ENCODE results near the gene EIF3M. TPM values are rescaled to one million over a fixed set of nuclear protein-coding genes. Genes with fewer than 3 reads are reported as not detected.

Gene EIF3M
- polyA plus RNA-seq, 3 donors = 248 to 316 (median 315) TPM

GRCh38 chr11:32576456-32576855, 7.2 kb upstream of the EIF3M start:
- Histone ChIP-seq H3K4me3 (replicated peaks in 1 of 3; ENCODE audit: low read depth in 2 of 3, low read length in 3 of 3) (no peak overlapping the region), H3K27me3 (ENCODE audit: control insufficient read depth in 2 of 2, insufficient read depth in 2 of 2, low read length in 2 of 2) (no peaks in the 10 kb centered on the region), H4K20me1 (ENCODE audit: insufficient read depth, low read length) (no peaks in the 10 kb centered on the region), H3K9me3 (replicated peaks in 1 of 2; ENCODE audit: control insufficient read depth in 1 of 2, insufficient read depth in 1 of 2, low read length in 2 of 2) (no peaks in the 10 kb centered on the region), H3K4me2 (replicated peaks; ENCODE audit: extremely low read depth, low read length, poor library complexity, severe bottlenecking) (no peak overlapping the region), H3K27ac (ENCODE audit: low read depth in 1 of 2, low read length in 2 of 2) (no peak overlapping the region), H3K9ac (ENCODE audit: insufficient read depth, low read length, poor library complexity, severe bottlenecking) (no peak overlapping the region), H3K36me3 (replicated peaks in 1 of 2; ENCODE audit: control insufficient read depth in 1 of 2, insufficient read depth in 2 of 2, low read length in 2 of 2) (no peaks in the 10 kb centered on the region), H3K4me1 (ENCODE audit: control insufficient read depth in 1 of 2, insufficient read depth in 2 of 2, low read length in 2 of 2) (no peaks in the 10 kb centered on the region), H3K79me2 (ENCODE audit: insufficient read depth, low read length) (no peaks in the 10 kb centered on the region), H2AFZ (ENCODE audit: insufficient read depth, low read depth, low read length, poor library complexity, severe bottlenecking) (no peak overlapping the region)
- TF ChIP-seq CTCF (IDR thresholded peaks at IDR 0.05) = no peak
- DNase-seq = no peak
- Mint-ChIP-seq H3K27me3 (ENCODE audit: low read depth in 3 of 3) (peaks cover 2 to 9% (median 6%) of the 10 kb centered on the region in 3 donors), H3K4me3 (no peak overlapping the region), H3K27ac (no peak overlapping the region), H3K9me3 (peaks cover 0 to 2% (median 0%) of the 10 kb centered on the region in 7 donors), H3K4me1 (peaks cover 5% of the 10 kb centered on the region), H3K36me3 (no peaks in the 10 kb centered on the region)
- intact Hi-C loops (cut with micrococcal nuclease) = no loop called here
- WGBS (ENCODE audit: insufficient coverage) = no CpG with 5 or more reads among the region's 1 CpG

GRCh38 chr11:32580967-32581366, 2.7 kb upstream of the EIF3M start:
- Histone ChIP-seq H3K4me1 (ENCODE audit: control insufficient read depth in 1 of 2, insufficient read depth in 2 of 2, low read length in 2 of 2) (peaks cover 14 to 21% of the 10 kb centered on the region in 2 donors), H3K9ac (ENCODE audit: insufficient read depth, low read length, poor library complexity, severe bottlenecking) (no peak overlapping the region), H3K4me3 (replicated peaks in 1 of 3; ENCODE audit: low read depth in 2 of 3, low read length in 3 of 3) (no peak overlapping the region), H3K27ac (ENCODE audit: low read depth in 1 of 2, low read length in 2 of 2) (no peak overlapping the region), H3K79me2 (ENCODE audit: insufficient read depth, low read length) (peaks cover 29% of the 10 kb centered on the region), H3K36me3 (replicated peaks in 1 of 2; ENCODE audit: control insufficient read depth in 1 of 2, insufficient read depth in 2 of 2, low read length in 2 of 2) (no peaks in the 10 kb centered on the region), H2AFZ (ENCODE audit: insufficient read depth, low read depth, low read length, poor library complexity, severe bottlenecking) (no peak overlapping the region), H3K4me2 (replicated peaks; ENCODE audit: extremely low read depth, low read length, poor library complexity, severe bottlenecking) (no peak overlapping the region), H3K9me3 (replicated peaks in 1 of 2; ENCODE audit: control insufficient read depth in 1 of 2, insufficient read depth in 1 of 2, low read length in 2 of 2) (no peaks in the 10 kb centered on the region), H3K27me3 (ENCODE audit: control insufficient read depth in 2 of 2, insufficient read depth in 2 of 2, low read length in 2 of 2) (no peaks in the 10 kb centered on the region), H4K20me1 (ENCODE audit: insufficient read depth, low read length) (peaks cover 13% of the 10 kb centered on the region)
- Mint-ChIP-seq H3K9me3 (peaks cover 0 to 2% (median 0%) of the 10 kb centered on the region in 7 donors), H3K27me3 (ENCODE audit: low read depth in 3 of 3) (peaks cover 2 to 5% (median 4%) of the 10 kb centered on the region in 3 donors), H3K36me3 (peaks cover 0 to 3% of the 10 kb centered on the region in 2 donors), H3K4me3 (no peak overlapping the region), H3K4me1 (peaks cover 16% of the 10 kb centered on the region), H3K27ac (no peak overlapping the region)
- WGBS (ENCODE audit: insufficient coverage) = no CpG with 5 or more reads among the region's 2 CpGs
- no peak for DNase-seq
- intact Hi-C loops (cut with micrococcal nuclease) = loop anchor here in 1 of 2 donors (10.0 kb wide), 2 partner anchors 314 to 454 kb away; partner anchors contain the start of genes QSER1 and TCP11L1
- no peak for TF ChIP-seq CTCF (IDR thresholded peaks at IDR 0.05)

Data from CD14-positive monocyte (primary cell).